Neural progenitor cell (in vitro differentiated cells): ENCODE measurements around the gene SLCO3A1. TPM values are rescaled to one million over a fixed set of nuclear protein-coding genes. Genes with fewer than 3 reads are reported as not detected.

Source experiments
- DNase-seq: peaks from one replicate; pipeline ENCODE4 v3.0.0-alpha.2; 2016; ENCODE audit warnings: low spot score
- H2AFZ ChIP-seq: fragments of 200-600 bp; sonication (generic); replicated peaks from 2 replicates; pipeline ENCODE4 v1.6.1; 2016; ENCODE audit warnings: antibody characterized with exemption
- H3F3A ChIP-seq: fragments of 200-600 bp; sonication (generic); 2 replicates; pipeline ENCODE4 v1.6.1; 2016; ENCODE audit warnings: antibody characterized with exemption, low read depth
- H3K27ac ChIP-seq: fragments of 200-600 bp; sonication (generic); 2 replicates; pipeline ENCODE4 v1.5.1; 2016; ENCODE audit warnings: mild to moderate bottlenecking
- H3K27me3 ChIP-seq: fragments of 200-600 bp; sonication (generic); 2 replicates; pipeline ENCODE4 v1.6.1; 2016; ENCODE audit warnings: mild to moderate bottlenecking, moderate library complexity
- H3K36me3 ChIP-seq: fragments of 200-600 bp; sonication (generic); 2 replicates; pipeline ENCODE4 v1.5.1; 2016
- H3K4me1 ChIP-seq: fragments of 200-600 bp; sonication (generic); 2 replicates; pipeline ENCODE4 v1.6.1; 2016; ENCODE audit warnings: mixed run types
- H3K4me2 ChIP-seq: fragments of 200-600 bp; sonication (generic); 2 replicates; pipeline ENCODE4 v1.6.1; 2016
- H3K4me3 ChIP-seq: fragments of 200-600 bp; sonication (generic); 2 replicates; pipeline ENCODE4 v1.5.1; 2016
- H3K79me2 ChIP-seq: fragments of 200-600 bp; sonication (generic); 2 replicates; pipeline ENCODE4 v1.6.1; 2016; ENCODE audit warnings: low read depth
- H3K9ac ChIP-seq: fragments of 200-600 bp; sonication (generic); 2 replicates; pipeline ENCODE4 v1.6.1; 2016
- H3K9me3 ChIP-seq: fragments of 200-600 bp; sonication (generic); 2 replicates; pipeline ENCODE4 v1.5.1; 2016; ENCODE audit warnings: low read depth
- H4K20me1 ChIP-seq: fragments of 200-600 bp; sonication (generic); 2 replicates; pipeline ENCODE4 v1.6.1; 2016; ENCODE audit warnings: low read depth
- H3K27ac Mint-ChIP-seq: 3 replicates; pipeline ENCODE4 v1.8.0; 2021; ENCODE audit warnings: mixed read lengths
- H3K27me3 Mint-ChIP-seq: 2 replicates; pipeline ENCODE4 v1.8.0; 2022; ENCODE audit warnings: low read depth, mild to moderate bottlenecking, inconsistent platforms, moderate library complexity, mixed read lengths; ENCODE audit not compliant: insufficient read depth
- H3K36me3 Mint-ChIP-seq: 3 replicates; pipeline ENCODE4 v1.8.0; 2021; ENCODE audit warnings: mixed read lengths
- H3K4me1 Mint-ChIP-seq: 3 replicates; pipeline ENCODE4 v1.8.0; 2021; ENCODE audit warnings: mixed read lengths
- H3K4me3 Mint-ChIP-seq: 3 replicates; pipeline ENCODE4 v1.8.0; 2021; ENCODE audit warnings: mild to moderate bottlenecking, moderate library complexity, mixed read lengths
- H3K9me3 Mint-ChIP-seq: 3 replicates; pipeline ENCODE4 v1.8.0; 2020; ENCODE audit warnings: mixed read lengths
- CTCF ChIP-seq: fragments of 200-600 bp; sonication (generic); IDR thresholded peaks from 2 replicates; pipeline ENCODE4 v1.5.1; 2017; ENCODE audit warnings: antibody characterized with exemption, mild to moderate bottlenecking
- EZH2 ChIP-seq: fragments of 200-600 bp; sonication (generic); IDR thresholded peaks from 2 replicates; pipeline ENCODE4 v1.6.1; 2017; ENCODE audit warnings: antibody characterized with exemption, mild to moderate bottlenecking, moderate library complexity
- EZH2phosphoT487 ChIP-seq: fragments of 200-600 bp; sonication (generic); IDR thresholded peaks from 2 replicates; pipeline ENCODE4 v1.6.1; 2017; ENCODE audit warnings: antibody characterized with exemption
- total RNA-seq: library from RNA; depleted of rRNA; stranded (reverse); fragments of >200 nt; gene quantifications from 2 replicates; pipeline ENCODE4 v1.2.3, GENCODE V29; 2015; ENCODE audit warnings: low replicate concordance

The SLCO3A1 gene
- total RNA-seq, 1 donor from 2014 or later = 6.6 TPM

DNA sequence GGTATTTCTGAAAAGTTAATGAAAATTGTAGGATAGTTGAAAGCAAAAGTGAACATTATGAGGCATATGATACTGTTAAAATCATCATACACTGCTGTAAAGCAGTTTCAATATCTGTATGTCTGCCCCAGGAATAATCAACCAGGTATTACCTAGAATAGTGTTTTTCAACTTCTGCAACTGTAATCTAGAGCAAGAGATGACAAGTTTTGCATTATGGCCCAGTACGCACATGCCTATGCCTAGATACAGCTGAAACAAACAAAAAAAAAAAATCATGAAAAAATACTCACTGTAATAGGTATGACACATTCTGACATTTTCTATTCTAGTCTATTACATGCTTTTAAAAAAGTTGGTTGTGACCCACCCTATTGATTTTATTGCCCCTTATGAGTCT, 299.5 kb downstream of the SLCO3A1 start:
- TF ChIP-seq EZH2phosphoT487 (no peak), EZH2 (no peak), CTCF (no peak)
- H3K4me1 Mint-ChIP-seq = peaks cover 18% of the 10 kb centered on the region
- no peaks in the 10 kb centered on the region for H4K20me1 ChIP-seq
- no peak overlapping the region for H3K9ac ChIP-seq
- H3K27ac Mint-ChIP-seq = no peak overlapping the region
- H3K36me3 Mint-ChIP-seq = no peaks in the 10 kb centered on the region
- no peak for DNase-seq
- no peaks in the 10 kb centered on the region for H3K9me3 ChIP-seq
- H3K27ac ChIP-seq = no peak overlapping the region
- no peak overlapping the region for H2AFZ ChIP-seq
- H3K27me3 Mint-ChIP-seq = peaks cover 3% of the 10 kb centered on the region
- H3K36me3 ChIP-seq = no peaks in the 10 kb centered on the region
- no peaks in the 10 kb centered on the region for H3K27me3 ChIP-seq
- H3K4me1 ChIP-seq = peaks cover 6% of the 10 kb centered on the region
- no peak overlapping the region for H3K4me3 ChIP-seq
- no peak overlapping the region for H3K4me2 ChIP-seq
- H3K4me3 Mint-ChIP-seq = no peak overlapping the region
- H3F3A ChIP-seq = peaks cover 8% of the 10 kb centered on the region
- no peaks in the 10 kb centered on the region for H3K79me2 ChIP-seq
- no peaks in the 10 kb centered on the region for H3K9me3 Mint-ChIP-seq

GRCh38 chr15:92153620-92154019, 300.1 kb downstream of the SLCO3A1 start:
- H3K79me2 ChIP-seq = no peaks in the 10 kb centered on the region
- H3F3A ChIP-seq = peaks cover 15% of the 10 kb centered on the region
- H3K4me1 Mint-ChIP-seq = peaks cover 25% of the 10 kb centered on the region
- H3K27me3 Mint-ChIP-seq = peaks cover 3% of the 10 kb centered on the region
- no peak overlapping the region for H3K4me3 Mint-ChIP-seq
- no peaks in the 10 kb centered on the region for H3K36me3 ChIP-seq
- H2AFZ ChIP-seq = no peak overlapping the region
- H3K27me3 ChIP-seq = no peaks in the 10 kb centered on the region
- DNase-seq = no peak
- H4K20me1 ChIP-seq = no peaks in the 10 kb centered on the region
- H3K9me3 Mint-ChIP-seq = no peaks in the 10 kb centered on the region
- H3K27ac Mint-ChIP-seq = no peak overlapping the region
- H3K27ac ChIP-seq = no peak overlapping the region
- peaks cover 12% of the 10 kb centered on the region for H3K4me1 ChIP-seq
- H3K9me3 ChIP-seq = no peaks in the 10 kb centered on the region
- H3K9ac ChIP-seq = no peak overlapping the region
- no peaks in the 10 kb centered on the region for H3K36me3 Mint-ChIP-seq
- TF ChIP-seq EZH2 (no peak), CTCF (no peak), EZH2phosphoT487 (no peak)
- H3K4me2 ChIP-seq = no peak overlapping the region
- H3K4me3 ChIP-seq = no peak overlapping the region

DNA sequence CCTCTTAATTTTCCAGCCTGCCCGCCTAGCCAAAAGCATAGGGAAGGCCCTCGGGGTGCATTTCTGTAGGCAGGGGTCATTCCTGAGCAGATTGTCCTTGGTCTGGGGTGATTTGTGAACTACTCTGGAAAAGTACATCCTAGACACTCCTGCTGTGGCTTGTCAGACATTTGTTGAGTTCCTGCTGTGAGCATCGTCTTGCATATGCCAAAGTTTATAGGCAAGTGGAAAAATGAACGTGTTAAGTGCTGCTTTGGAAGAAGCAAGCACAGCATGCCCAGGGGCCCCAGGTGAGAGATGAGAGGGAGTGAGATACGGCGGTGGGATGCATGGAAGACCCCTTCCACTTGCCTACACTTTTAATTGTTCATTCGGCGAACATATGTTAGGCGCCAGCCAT, 302.4 kb downstream of the SLCO3A1 start:
- Mint-ChIP-seq H3K36me3 (no peaks in the 10 kb centered on the region), H3K9me3 (no peaks in the 10 kb centered on the region), H3K4me3 (no peak overlapping the region), H3K27me3 (peaks cover 3% of the 10 kb centered on the region), H3K27ac (no peak overlapping the region), H3K4me1 (peaks cover 45% of the 10 kb centered on the region)
- H3K36me3 ChIP-seq = no peaks in the 10 kb centered on the region
- H3K27ac ChIP-seq = no peak overlapping the region
- H3K4me1 ChIP-seq = peaks cover 34% of the 10 kb centered on the region
- peaks cover 20% of the 10 kb centered on the region for H3F3A ChIP-seq
- H3K9ac ChIP-seq = no peak overlapping the region
- H3K79me2 ChIP-seq = no peaks in the 10 kb centered on the region
- H3K4me3 ChIP-seq = no peak overlapping the region
- no peak overlapping the region for H3K4me2 ChIP-seq
- H2AFZ ChIP-seq = no peak overlapping the region
- H4K20me1 ChIP-seq = no peaks in the 10 kb centered on the region
- H3K27me3 ChIP-seq = no peaks in the 10 kb centered on the region
- DNase-seq = no peak
- TF ChIP-seq EZH2phosphoT487 (no peak), CTCF (no peak), EZH2 (no peak)
- H3K9me3 ChIP-seq = no peaks in the 10 kb centered on the region
